ENCODE results near the gene ALOX12B.

GRCh38 chr17:8055851-8056231 lies 31.7 kb downstream of the ALOX12B start:
- no peak for TF ChIP-seq POLR2A (IDR thresholded peaks at IDR 0.05)
- TF ChIP-seq CTCF (IDR thresholded peaks at IDR 0.05) = no peak

Data from right lobe of liver (tissue), 4 donors.